Fibroblast of villous mesenchyme (primary cell): ENCODE results near the gene TTLL8. TPM values are rescaled to one million over a fixed set of nuclear protein-coding genes. Genes with fewer than 3 reads are reported as not detected.

ENCODE experiments used
- DNase-seq: peaks from one replicate; pipeline ENCODE4 v3.0.0-alpha.2; 2010; ENCODE audit warnings: low read depth
- H3K4me3 ChIP-seq: 2 replicates; pipeline ENCODE4 v1.5.1; 2011; ENCODE audit warnings: low read depth, mild to moderate bottlenecking, low read length
- CTCF ChIP-seq: IDR thresholded peaks from 2 replicates; pipeline ENCODE4 v1.5.1; 2012; ENCODE audit warnings: low read depth, mild to moderate bottlenecking, low read length; ENCODE audit not compliant: insufficient read depth
- total RNA-seq: library from RNA; depleted of rRNA; stranded (reverse); fragments of >200 nt; gene quantifications from 2 replicates; pipeline ENCODE4 v1.2.3, GENCODE V29; 2012

TTLL8 gene
- total RNA-seq, 1 donor: not detected

GRCh38 chr22:50032941-50033601, 25.0 kb downstream of the TTLL8 start:
- no peak for TF ChIP-seq CTCF
- DNase-seq: no peak
- no peak overlapping the region for H3K4me3 ChIP-seq

DNA sequence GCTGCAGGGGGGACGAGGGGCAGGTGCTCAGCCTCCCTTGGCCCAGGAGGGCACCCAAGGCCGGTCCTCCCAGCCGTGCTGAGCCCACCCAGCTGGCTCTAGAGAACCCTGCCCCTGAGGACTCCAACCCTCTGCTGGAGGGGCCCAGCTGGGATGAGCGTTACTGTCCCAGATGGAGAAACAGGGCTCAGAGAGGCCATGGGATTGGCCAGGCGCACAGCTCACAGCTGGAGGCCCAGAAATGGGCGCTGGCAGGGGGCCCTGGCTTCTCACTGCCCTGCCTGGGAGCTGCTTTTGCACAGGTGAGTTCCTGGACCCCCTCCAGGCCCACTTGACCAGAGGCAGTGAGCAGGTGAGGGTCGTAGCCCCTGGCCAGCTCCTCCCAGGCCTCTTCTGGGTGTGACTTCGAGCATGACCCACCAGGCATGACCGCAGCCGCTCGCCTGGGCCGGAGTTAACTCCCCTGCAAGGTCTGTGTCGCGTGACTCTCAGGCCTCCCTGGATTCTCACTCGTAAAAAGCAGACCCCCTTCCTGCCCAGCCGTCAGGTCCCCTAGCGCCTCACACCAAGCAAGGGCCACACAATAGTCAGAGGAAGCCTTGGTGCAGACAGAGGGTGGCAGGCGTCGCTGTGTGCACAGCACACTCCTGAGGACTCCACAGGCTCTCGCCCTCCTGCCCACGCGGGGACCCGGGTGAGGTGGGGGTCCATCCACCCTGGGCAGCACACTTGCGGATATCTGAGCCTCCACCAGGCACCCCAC, 25.8 kb downstream of the TTLL8 start:
- no peak for DNase-seq
- TF ChIP-seq CTCF: no peak

DNA sequence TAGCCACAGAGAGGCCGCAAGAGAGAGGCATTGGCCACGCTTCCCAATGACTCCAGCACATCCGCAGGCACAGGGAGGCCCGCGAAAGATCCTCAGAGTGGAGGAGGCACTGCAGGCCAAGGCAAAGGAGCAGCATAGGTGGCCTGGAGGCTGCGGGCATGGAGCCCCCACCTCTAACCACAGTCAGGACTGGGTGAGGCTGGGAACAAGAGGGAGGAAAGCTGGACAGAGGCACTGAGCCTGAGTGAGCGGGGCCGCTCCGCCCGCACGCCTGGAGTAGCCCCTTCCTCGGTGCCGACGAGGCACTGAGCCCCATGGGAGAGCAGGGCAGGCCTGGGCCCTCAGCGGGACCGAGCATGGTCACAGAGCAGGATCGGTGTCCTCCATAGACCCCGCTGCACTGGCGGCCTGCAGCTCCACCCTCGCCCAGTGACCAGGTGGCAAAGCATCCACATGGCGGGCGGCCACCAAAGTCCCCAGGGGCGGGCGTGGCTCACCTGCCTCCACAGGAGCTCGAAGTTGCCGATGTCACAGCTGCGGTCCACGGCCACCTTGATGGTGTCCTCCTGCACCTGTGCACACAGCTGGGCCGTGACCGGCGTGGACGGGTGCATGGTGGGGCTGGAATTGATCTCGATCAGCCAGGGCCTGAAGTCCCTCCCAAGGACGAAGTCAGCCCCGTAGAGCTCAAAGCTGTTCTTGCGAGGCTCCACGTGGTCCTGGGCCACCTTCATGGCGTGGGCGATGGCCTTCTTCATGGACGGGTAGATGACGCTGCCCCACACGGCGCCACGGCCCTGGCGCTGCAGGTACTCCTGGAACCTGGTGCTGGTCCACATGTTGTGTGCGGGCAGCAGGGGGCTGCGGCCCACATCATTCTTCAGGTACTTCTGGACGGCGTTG, 26.7 kb downstream of the TTLL8 start:
- TF ChIP-seq CTCF: no peak
- H3K4me3 ChIP-seq: no peak overlapping the region
- no peak for DNase-seq

More for the DNA sequence above, 25.8 kb downstream of the TTLL8 start:
- H3K4me3 ChIP-seq: no peak overlapping the region

- DNase-seq: peak; percentile 62
Measured at GRCh38 chr22:50030297-50031188, 27.6 kb downstream of the TTLL8 start.

GRCh38 chr22:50027639-50028537, 30.2 kb downstream of the TTLL8 start:
- no peak for TF ChIP-seq CTCF
- no peak for DNase-seq
- no peak overlapping the region for H3K4me3 ChIP-seq

More at GRCh38 chr22:50030297-50031188, 27.6 kb downstream of the TTLL8 start:
- TF ChIP-seq CTCF: peak; percentile 74
- no peak overlapping the region for H3K4me3 ChIP-seq
